ENCODE measurements around the gene MAP1B.

Gene MAP1B

GRCh38 chr5:72189146-72189545 is 81.9 kb downstream of the MAP1B start:
- DNase-seq (ENCODE audit: insufficient read length, low spot score), result no peak
- no peak for FAIRE-seq
- no peak for TF ChIP-seq POLR2A (IDR thresholded peaks at IDR 0.05; ENCODE audit: low read depth, low read length)

GRCh38 chr5:72191404-72191803 is 84.1 kb downstream of the MAP1B start:
- no peak for TF ChIP-seq POLR2A (IDR thresholded peaks at IDR 0.05; ENCODE audit: low read depth, low read length)
- FAIRE-seq (no peak), DNase-seq (ENCODE audit: insufficient read length, low spot score) (no peak)

- DNase-seq (ENCODE audit: insufficient read length, low spot score) (no peak), FAIRE-seq (no peak)
- TF ChIP-seq POLR2A (IDR thresholded peaks at IDR 0.05; ENCODE audit: low read depth, low read length), result no peak
These were observed 87.6 kb downstream of the MAP1B start for GRCh38 chr5:72194846-72195245.

GRCh38 chr5:72195581-72195980 is 88.3 kb downstream of the MAP1B start:
- FAIRE-seq (no peak), DNase-seq (ENCODE audit: insufficient read length, low spot score) (no peak)
- TF ChIP-seq POLR2A (IDR thresholded peaks at IDR 0.05; ENCODE audit: low read depth, low read length), result no peak

GRCh38 chr5:72197393-72197792 is 90.1 kb downstream of the MAP1B start:
- TF ChIP-seq POLR2A (IDR thresholded peaks at IDR 0.05; ENCODE audit: low read depth, low read length), result no peak
- FAIRE-seq (no peak), DNase-seq (ENCODE audit: insufficient read length, low spot score) (no peak)

- DNase-seq (ENCODE audit: insufficient read length, low spot score), result no peak
- no peak for FAIRE-seq
- no peak for TF ChIP-seq POLR2A (IDR thresholded peaks at IDR 0.05; ENCODE audit: low read depth, low read length)
These were observed 92.4 kb downstream of the MAP1B start for GRCh38 chr5:72199681-72200080.

GRCh38 chr5:72202331-72202825 is 95.1 kb downstream of the MAP1B start:
- DNase-seq (ENCODE audit: insufficient read length, low spot score) (no peak), FAIRE-seq (no peak)
- TF ChIP-seq POLR2A (IDR thresholded peaks at IDR 0.05; ENCODE audit: low read depth, low read length), result no peak

GRCh38 chr5:72203251-72203845 is 96.1 kb downstream of the MAP1B start:
- no peak for FAIRE-seq
- no peak for DNase-seq (ENCODE audit: insufficient read length, low spot score)
- no peak for TF ChIP-seq POLR2A (IDR thresholded peaks at IDR 0.05; ENCODE audit: low read depth, low read length)

- TF ChIP-seq POLR2A (IDR thresholded peaks at IDR 0.05; ENCODE audit: low read depth, low read length), result no peak
- FAIRE-seq (no peak), DNase-seq (ENCODE audit: insufficient read length, low spot score) (no peak)
These were observed 97.7 kb downstream of the MAP1B start for GRCh38 chr5:72204946-72205345.

- FAIRE-seq (no peak), DNase-seq (ENCODE audit: insufficient read length, low spot score) (no peak)
- TF ChIP-seq POLR2A (IDR thresholded peaks at IDR 0.05; ENCODE audit: low read depth, low read length), result no peak
These were observed 98.2 kb downstream of the MAP1B start for GRCh38 chr5:72205431-72206009.

- TF ChIP-seq POLR2A (IDR thresholded peaks at IDR 0.05; ENCODE audit: low read depth, low read length), result no peak
- FAIRE-seq, result no peak
- no peak for DNase-seq (ENCODE audit: insufficient read length, low spot score)
These were observed 98.9 kb downstream of the MAP1B start for GRCh38 chr5:72206160-72206559.

- FAIRE-seq (no peak), DNase-seq (ENCODE audit: insufficient read length, low spot score) (no peak)
- no peak for TF ChIP-seq POLR2A (IDR thresholded peaks at IDR 0.05; ENCODE audit: low read depth, low read length)
These were observed 99.7 kb downstream of the MAP1B start for GRCh38 chr5:72206994-72207393.

- no peak for TF ChIP-seq POLR2A (IDR thresholded peaks at IDR 0.05; ENCODE audit: low read depth, low read length)
- DNase-seq (ENCODE audit: insufficient read length, low spot score) (no peak), FAIRE-seq (no peak)
These were observed 101.2 kb downstream of the MAP1B start for GRCh38 chr5:72208324-72208926.

GRCh38 chr5:72209147-72210115 is 102.2 kb downstream of the MAP1B start:
- FAIRE-seq (no peak), DNase-seq (ENCODE audit: insufficient read length, low spot score) (no peak)
- no peak for TF ChIP-seq POLR2A (IDR thresholded peaks at IDR 0.05; ENCODE audit: low read depth, low read length)
